Measurements from ENCODE around the gene GBA3. TPM values are rescaled to one million over a fixed set of nuclear protein-coding genes. Genes with fewer than 3 reads are reported as not detected.

GBA3 gene
- total and polyA plus RNA-seq, 7 donors: 0.33 to 17.3 (median 1.6) TPM; not detected in 2

DNA sequence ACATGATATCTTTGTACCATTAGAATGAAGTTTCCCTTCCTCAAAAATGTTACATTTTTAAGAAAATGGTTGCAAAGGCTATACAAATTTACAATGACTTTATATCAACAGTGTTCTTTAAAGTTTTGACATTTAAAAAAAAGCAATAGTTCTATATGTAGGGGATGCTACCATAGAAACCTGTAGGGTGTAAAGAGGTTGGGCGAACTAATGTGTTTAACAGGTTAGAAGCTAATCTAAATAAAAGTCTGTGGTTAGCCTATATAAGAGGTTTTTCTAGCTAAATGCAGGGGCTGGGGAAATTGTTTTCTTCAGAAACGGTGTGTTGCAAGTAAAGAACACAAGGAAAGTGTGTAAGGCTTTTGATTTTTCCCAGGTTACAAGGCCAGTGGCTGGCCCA, 73.3 kb downstream of the GBA3 start:
- no peak overlapping the region for H3K4me3 ChIP-seq
- intact Hi-C loops (cut with DNase I): no loop called here
- H3K4me1 ChIP-seq: no peaks in the 10 kb centered on the region
- DNase-seq: no peak
- no peak overlapping the region for H3K27ac ChIP-seq
- TF ChIP-seq POLR2AphosphoS5 (IDR thresholded peaks at IDR 0.05) (no peak), POLR2A (IDR thresholded peaks at IDR 0.05) (no peak), EP300 (IDR thresholded peaks at IDR 0.05) (no peak)
- TF ChIP-seq, protein P1, sequence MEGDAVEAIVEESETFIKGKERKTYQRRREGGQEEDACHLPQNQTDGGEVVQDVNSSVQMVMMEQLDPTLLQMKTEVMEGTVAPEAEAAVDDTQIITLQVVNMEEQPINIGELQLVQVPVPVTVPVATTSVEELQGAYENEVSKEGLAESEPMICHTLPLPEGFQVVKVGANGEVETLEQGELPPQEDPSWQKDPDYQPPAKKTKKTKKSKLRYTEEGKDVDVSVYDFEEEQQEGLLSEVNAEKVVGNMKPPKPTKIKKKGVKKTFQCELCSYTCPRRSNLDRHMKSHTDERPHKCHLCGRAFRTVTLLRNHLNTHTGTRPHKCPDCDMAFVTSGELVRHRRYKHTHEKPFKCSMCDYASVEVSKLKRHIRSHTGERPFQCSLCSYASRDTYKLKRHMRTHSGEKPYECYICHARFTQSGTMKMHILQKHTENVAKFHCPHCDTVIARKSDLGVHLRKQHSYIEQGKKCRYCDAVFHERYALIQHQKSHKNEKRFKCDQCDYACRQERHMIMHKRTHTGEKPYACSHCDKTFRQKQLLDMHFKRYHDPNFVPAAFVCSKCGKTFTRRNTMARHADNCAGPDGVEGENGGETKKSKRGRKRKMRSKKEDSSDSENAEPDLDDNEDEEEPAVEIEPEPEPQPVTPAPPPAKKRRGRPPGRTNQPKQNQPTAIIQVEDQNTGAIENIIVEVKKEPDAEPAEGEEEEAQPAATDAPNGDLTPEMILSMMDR (IDR thresholded peaks at IDR 0.05): no peak
- WGBS, 2 donors: 74 to 93% methylated on average over 2 of the region's 2 CpGs
- H3K36me3 ChIP-seq: no peaks in the 10 kb centered on the region
- H3K9me3 ChIP-seq: no peaks in the 10 kb centered on the region
- no peaks in the 10 kb centered on the region for H3K27me3 ChIP-seq

DNA sequence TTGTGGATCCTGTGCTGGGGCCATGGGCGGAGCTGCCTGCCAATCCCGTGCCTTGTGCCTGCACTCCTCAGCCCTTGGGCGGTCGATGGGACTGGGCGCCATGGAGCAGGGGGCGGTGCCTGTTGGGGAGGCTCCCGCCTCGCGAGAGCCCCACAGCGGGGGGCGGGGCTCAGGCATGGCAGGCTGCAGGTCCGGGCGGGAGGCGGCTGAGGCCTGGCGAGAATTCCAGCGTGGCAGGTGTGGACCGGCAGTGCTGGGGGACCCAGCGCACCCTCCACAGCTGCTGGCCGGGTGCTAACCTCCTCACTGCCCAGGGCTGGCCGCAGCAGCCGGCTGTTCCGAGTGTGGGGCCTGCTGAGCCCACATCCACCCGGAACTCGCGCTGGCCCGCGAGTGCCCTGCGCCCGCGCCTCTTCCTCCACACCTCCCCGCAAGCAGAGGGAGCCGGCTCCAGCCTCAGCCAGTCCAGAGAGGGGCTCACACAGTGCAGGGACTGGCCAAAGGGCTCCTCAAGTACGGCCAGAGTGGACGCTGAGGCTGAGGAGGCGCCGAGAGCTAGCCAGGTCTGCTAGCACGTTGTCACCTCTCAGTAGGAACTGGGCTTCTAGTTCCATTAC, 85.9 kb downstream of the GBA3 start:
- Histone ChIP-seq H3K36me3 (no peaks in the 10 kb centered on the region), H3K9me3 (no peaks in the 10 kb centered on the region), H3K27me3 (no peaks in the 10 kb centered on the region), H3K4me3 (no peak overlapping the region), H3K4me1 (no peaks in the 10 kb centered on the region), H3K27ac (no peak overlapping the region)
- no peak for DNase-seq
- intact Hi-C loops (cut with DNase I): no loop called here
- 96 to 97% methylated on average over 37 of the region's 37 CpGs for WGBS, 2 donors
- TF ChIP-seq POLR2AphosphoS5 (IDR thresholded peaks at IDR 0.05) (no peak), POLR2A (IDR thresholded peaks at IDR 0.05) (no peak), EP300 (IDR thresholded peaks at IDR 0.05) (no peak)
- TF ChIP-seq, protein P1 (IDR thresholded peaks at IDR 0.05): no peak

DNA sequence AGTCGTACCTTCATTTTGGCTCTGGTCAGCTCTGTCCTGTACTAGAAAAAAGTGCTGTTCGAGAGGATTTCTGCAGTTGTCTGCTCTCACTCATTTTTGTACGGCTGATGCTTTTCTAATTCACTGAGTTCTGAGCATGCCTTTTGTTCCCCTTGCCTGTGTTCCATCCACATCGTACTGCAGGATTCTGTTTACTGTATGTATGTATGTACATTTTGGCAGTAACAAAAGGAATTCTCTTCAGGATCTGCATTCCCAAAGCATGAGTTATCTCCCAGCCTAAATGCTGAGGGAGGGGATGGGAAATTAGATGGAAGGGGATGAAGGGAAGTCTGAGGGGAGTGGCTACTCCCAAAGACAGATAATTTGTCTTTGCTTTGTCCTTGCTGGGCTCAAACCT, 87.6 kb downstream of the GBA3 start:
- WGBS, 2 donors: 82 to 84% methylated on average over 4 of the region's 4 CpGs
- intact Hi-C loops (cut with DNase I): no loop called here
- Histone ChIP-seq H3K9me3 (no peaks in the 10 kb centered on the region), H3K27me3 (no peaks in the 10 kb centered on the region), H3K27ac (no peak overlapping the region), H3K4me3 (no peak overlapping the region), H3K4me1 (no peaks in the 10 kb centered on the region), H3K36me3 (no peaks in the 10 kb centered on the region)
- no peak for DNase-seq
- TF ChIP-seq EP300 (IDR thresholded peaks at IDR 0.05) (no peak), POLR2AphosphoS5 (IDR thresholded peaks at IDR 0.05) (no peak), POLR2A (IDR thresholded peaks at IDR 0.05) (no peak)
- TF ChIP-seq, protein P1 (IDR thresholded peaks at IDR 0.05): no peak

DNA sequence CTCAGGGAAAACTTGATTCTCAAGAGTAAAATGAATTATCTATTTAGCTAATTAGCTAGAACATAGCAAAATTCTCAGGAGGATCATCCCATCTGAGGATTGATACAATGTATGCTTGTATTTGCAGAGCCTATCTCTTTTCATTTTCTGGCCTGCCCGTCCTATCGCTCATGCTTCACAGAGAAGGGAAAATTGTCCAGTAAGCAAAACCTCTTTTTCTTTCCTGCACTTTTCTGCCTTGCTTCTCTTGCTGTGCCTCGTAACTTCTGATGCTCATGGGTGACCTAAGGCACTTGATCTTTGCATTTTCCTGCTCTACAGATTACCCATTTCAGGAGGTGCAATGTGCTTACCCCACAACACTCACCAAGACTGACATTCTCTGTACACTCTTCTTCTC, 88.1 kb downstream of the GBA3 start:
- no peaks in the 10 kb centered on the region for H3K27me3 ChIP-seq
- no peak for DNase-seq
- no peaks in the 10 kb centered on the region for H3K9me3 ChIP-seq
- intact Hi-C loops (cut with DNase I): no loop called here
- H3K27ac ChIP-seq: no peak overlapping the region
- H3K4me1 ChIP-seq: no peaks in the 10 kb centered on the region
- H3K36me3 ChIP-seq: no peaks in the 10 kb centered on the region
- H3K4me3 ChIP-seq: no peak overlapping the region
- 83 to 92% methylated on average over 3 of the region's 3 CpGs for WGBS, 2 donors
- no peak for TF ChIP-seq POLR2AphosphoS5 (IDR thresholded peaks at IDR 0.05)
- TF ChIP-seq POLR2A (IDR thresholded peaks at IDR 0.05): no peak
- TF ChIP-seq, protein P1 (IDR thresholded peaks at IDR 0.05): no peak
- TF ChIP-seq EP300 (IDR thresholded peaks at IDR 0.05): no peak
